ENCODE measurements around the gene CNTN5. TPM values are rescaled to one million over a fixed set of nuclear protein-coding genes. Genes with fewer than 3 reads are reported as not detected.
A peak's percentile ranks its signal among the peaks of the same experiment; 100 is the strongest.

The CNTN5 gene
- total RNA-seq, 1 experiment from 2014 or later: not detected

DNA sequence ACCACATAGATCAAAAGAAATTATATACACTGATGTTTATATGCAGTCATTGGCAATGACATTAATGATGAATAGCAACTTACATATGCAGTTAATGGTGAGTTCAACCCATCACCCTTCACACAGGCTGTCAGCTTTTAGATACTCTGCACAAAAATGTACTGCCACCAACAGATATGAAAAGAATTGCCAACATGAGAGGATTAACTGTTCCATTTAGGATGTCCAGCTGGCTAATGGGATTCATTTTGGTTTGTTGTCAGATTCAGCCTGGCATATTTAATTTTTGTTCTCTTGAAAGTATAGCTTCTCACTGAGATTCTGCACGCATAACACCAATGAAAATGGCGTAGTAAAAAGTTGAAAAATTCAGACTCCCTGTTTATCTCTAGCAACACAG, 1112.4 kb downstream of the CNTN5 start:
- intact Hi-C loops (cut with micrococcal nuclease): no loop called here
- Histone ChIP-seq H3F3A (ENCODE audit: low read length, unreplicated experiment) (no peaks in the 10 kb centered on the region), H3K4me1 (ENCODE audit: insufficient read depth, low read length) (no peaks in the 10 kb centered on the region), H3K36me3 (ENCODE audit: low read depth, low read length) (no peaks in the 10 kb centered on the region), H3K9ac (ENCODE audit: low read length) (no peak overlapping the region), H3K4me3 (ENCODE audit: low read length) (no peak overlapping the region), H3K27me3 (ENCODE audit: low read length) (peaks cover 23% of the 10 kb centered on the region), H3K4me2 (ENCODE audit: low read length) (no peak overlapping the region), H3K9me2 (replicated peaks; ENCODE audit: low read length) (no peaks in the 10 kb centered on the region), H2AFZ (ENCODE audit: low read length) (no peak overlapping the region), H3K27ac (ENCODE audit: low read length) (no peak overlapping the region), H3K9me3 (ENCODE audit: low read length) (no peaks in the 10 kb centered on the region), H4K20me1 (ENCODE audit: low read length) (no peaks in the 10 kb centered on the region), H3K79me2 (ENCODE audit: low read length) (no peaks in the 10 kb centered on the region)
- ATAC-seq: no peak
- no TSS peak for BruUV-seq (replicated peaks)
- POLR2A ChIA-PET (ENCODE audit: unreplicated experiment): no interaction called here
- no peak for TF ChIP-seq EZH2 (IDR thresholded peaks at IDR 0.05; ENCODE audit: low read length, unreplicated experiment)
- TF ChIP-seq CTCF (conservative IDR thresholded peaks at IDR 0.05; ENCODE audit: low read depth, low read length): no peak
- no peak for TF ChIP-seq EZH2phosphoT487 (IDR thresholded peaks at IDR 0.05; ENCODE audit: borderline replicate concordance, low read length)
- CTCF ChIA-PET: no interaction called here
- DNase-seq: no peak

DNA sequence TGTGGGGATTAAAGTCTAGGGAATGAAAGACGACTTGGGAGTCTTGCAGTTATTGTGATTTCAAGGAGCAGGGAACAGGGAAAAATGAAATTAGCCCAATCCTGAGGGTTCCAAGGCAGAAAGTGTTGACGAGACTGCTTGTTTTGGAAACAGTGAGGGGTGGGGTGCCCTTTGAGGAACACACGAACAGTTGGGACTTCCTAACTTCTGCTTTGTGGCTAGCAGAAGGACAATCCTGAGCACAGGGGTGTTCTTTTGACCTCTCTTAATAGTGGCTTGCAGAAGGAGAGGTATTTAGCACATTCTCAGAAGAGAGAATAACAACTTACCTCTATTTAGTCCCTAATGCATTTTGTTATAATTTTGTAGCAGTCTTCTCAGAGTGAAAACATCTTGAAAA, 1120.5 kb downstream of the CNTN5 start:
- intact Hi-C loops (cut with micrococcal nuclease): no loop called here
- no peaks in the 10 kb centered on the region for H3K9me3 ChIP-seq (ENCODE audit: low read length)
- POLR2A ChIA-PET (ENCODE audit: unreplicated experiment): no interaction called here
- H3K4me2 ChIP-seq (ENCODE audit: low read length): no peak overlapping the region
- no peak overlapping the region for H2AFZ ChIP-seq (ENCODE audit: low read length)
- no peak overlapping the region for H3K4me3 ChIP-seq (ENCODE audit: low read length)
- H4K20me1 ChIP-seq (ENCODE audit: low read length): no peaks in the 10 kb centered on the region
- no TSS peak for BruUV-seq (replicated peaks)
- H3K9me2 ChIP-seq (replicated peaks; ENCODE audit: low read length): no peaks in the 10 kb centered on the region
- no peaks in the 10 kb centered on the region for H3F3A ChIP-seq (ENCODE audit: low read length, unreplicated experiment)
- no peak for TF ChIP-seq EZH2phosphoT487 (IDR thresholded peaks at IDR 0.05; ENCODE audit: borderline replicate concordance, low read length)
- no peak for TF ChIP-seq CTCF (conservative IDR thresholded peaks at IDR 0.05; ENCODE audit: low read depth, low read length)
- no peak for TF ChIP-seq EZH2 (IDR thresholded peaks at IDR 0.05; ENCODE audit: low read length, unreplicated experiment)
- H3K36me3 ChIP-seq (ENCODE audit: low read depth, low read length): no peaks in the 10 kb centered on the region
- CTCF ChIA-PET: no interaction called here
- H3K27me3 ChIP-seq (ENCODE audit: low read length): peaks cover 59% of the 10 kb centered on the region
- no peaks in the 10 kb centered on the region for H3K4me1 ChIP-seq (ENCODE audit: insufficient read depth, low read length)
- DNase-seq (no peak), ATAC-seq (no peak)
- H3K9ac ChIP-seq (ENCODE audit: low read length): no peak overlapping the region
- no peak overlapping the region for H3K27ac ChIP-seq (ENCODE audit: low read length)
- H3K79me2 ChIP-seq (ENCODE audit: low read length): no peaks in the 10 kb centered on the region

GRCh38 chr11:100151944-100152343, 1131.2 kb downstream of the CNTN5 start:
- no TSS peak for BruUV-seq (replicated peaks)
- peak; percentile 45 for DNase-seq

More at GRCh38 chr11:100151944-100152343, 1131.2 kb downstream of the CNTN5 start:
- Histone ChIP-seq H4K20me1 (ENCODE audit: low read length) (no peaks in the 10 kb centered on the region), H3K27ac (ENCODE audit: low read length) (no peak overlapping the region), H3K9ac (ENCODE audit: low read length) (no peak overlapping the region), H3K9me3 (ENCODE audit: low read length) (no peaks in the 10 kb centered on the region), H2AFZ (ENCODE audit: low read length) (no peak overlapping the region), H3K4me1 (ENCODE audit: insufficient read depth, low read length) (no peaks in the 10 kb centered on the region), H3K36me3 (ENCODE audit: low read depth, low read length) (no peaks in the 10 kb centered on the region), H3K4me3 (ENCODE audit: low read length) (no peak overlapping the region), H3K79me2 (ENCODE audit: low read length) (no peaks in the 10 kb centered on the region), H3F3A (ENCODE audit: low read length, unreplicated experiment) (no peaks in the 10 kb centered on the region), H3K27me3 (ENCODE audit: low read length) (peaks cover 61% of the 10 kb centered on the region), H3K9me2 (replicated peaks; ENCODE audit: low read length) (no peaks in the 10 kb centered on the region), H3K4me2 (ENCODE audit: low read length) (no peak overlapping the region)
- ATAC-seq: no peak
- CTCF ChIA-PET: no interaction called here
- TF ChIP-seq EZH2 (IDR thresholded peaks at IDR 0.05; ENCODE audit: low read length, unreplicated experiment) (no peak), EZH2phosphoT487 (IDR thresholded peaks at IDR 0.05; ENCODE audit: borderline replicate concordance, low read length) (no peak), CTCF (conservative IDR thresholded peaks at IDR 0.05; ENCODE audit: low read depth, low read length) (no peak)
- POLR2A ChIA-PET (ENCODE audit: unreplicated experiment): no interaction called here
- intact Hi-C loops (cut with micrococcal nuclease): no loop called here
